Activated T-cell treated with anti-CD3 and anti-CD28 coated beads, Interleukin-2, amount 50 U/mL, for 72 hours (primary cell): ENCODE measurements around the gene LIN7A. TPM values are rescaled to one million over a fixed set of nuclear protein-coding genes. Genes with fewer than 3 reads are reported as not detected.
"Not testable (repeated sequence)": the region's sequence is repeated elsewhere in the genome, so short reads cannot be mapped to it uniquely, and the experiment has no call there.

Experiments
- ATAC-seq, 2 donors: fragments of 150-1000 bp; cut with Tn5 transposase; replicated peaks in 1 of 2; 2 replicates each; pipeline ENCODE4 v1.10.0; 2021; ENCODE audit warnings: moderate library complexity in 2 of 2, mild to moderate bottlenecking in 1 of 2
- DNase-seq, 2 donors: peaks; one replicate each; pipeline ENCODE4 v3.0.0; 2021 to 2022; ENCODE audit warnings: mixed read lengths in 1 of 2
- H3K27ac Mint-ChIP-seq: one replicate; pipeline ENCODE4 v1.8.0; 2022; ENCODE audit warnings: mild to moderate bottlenecking, moderate library complexity, mixed read lengths
- H3K27me3 Mint-ChIP-seq: one replicate; pipeline ENCODE4 v1.8.0; 2022; ENCODE audit warnings: low read depth, mixed read lengths
- H3K36me3 Mint-ChIP-seq, 2 donors: one replicate each; pipeline ENCODE4 v1.8.0; 2022; ENCODE audit warnings: mixed read lengths in 2 of 2, mild to moderate bottlenecking in 1 of 2; ENCODE audit not compliant: insufficient read depth in 2 of 2
- H3K4me1 Mint-ChIP-seq: one replicate; pipeline ENCODE4 v1.8.0; 2022; ENCODE audit warnings: low read depth, mixed read lengths
- H3K4me3 Mint-ChIP-seq, 2 donors: one replicate each; pipeline ENCODE4 v1.8.0; 2022; ENCODE audit warnings: mild to moderate bottlenecking in 2 of 2, mixed read lengths in 2 of 2, moderate library complexity in 2 of 2
- H3K9me3 Mint-ChIP-seq, 2 donors: one replicate each; pipeline ENCODE4 v1.8.0; 2022; ENCODE audit warnings: mixed read lengths in 2 of 2
- total RNA-seq, 2 donors: library from RNA; stranded (reverse); gene quantifications; one replicate each; pipeline ENCODE4 v1.2.3, GENCODE V29; 2022

The LIN7A gene
- total RNA-seq, 2 donors from 2014 or later = not detected

DNA sequence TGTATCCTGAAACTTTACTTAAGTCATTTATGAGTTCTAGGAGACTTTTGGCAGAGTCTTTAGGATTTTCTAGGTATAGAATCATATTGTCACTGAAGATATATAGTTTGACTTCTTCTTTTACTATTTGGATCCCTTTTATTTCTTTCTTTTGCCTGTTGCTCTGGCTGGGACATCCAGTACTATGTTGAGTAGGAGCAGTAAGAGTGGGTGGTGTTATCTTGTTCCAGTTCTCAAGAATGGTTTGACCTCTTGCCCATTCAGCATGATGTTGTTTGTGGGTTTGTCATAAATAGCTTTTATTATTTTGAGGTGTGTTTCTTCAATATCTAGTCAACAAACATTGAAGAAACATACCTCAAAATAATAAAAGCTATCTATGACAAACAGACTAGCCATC, 35.0 kb downstream of the LIN7A start:
- Mint-ChIP-seq H3K4me1 (no peaks in the 10 kb centered on the region), H3K27me3 (no peaks in the 10 kb centered on the region), H3K27ac (no peak overlapping the region), H3K36me3 (peaks cover 0 to 2% of the 10 kb centered on the region in 2 donors), H3K4me3 (no peak overlapping the region), H3K9me3 (peaks cover 4 to 8% of the 10 kb centered on the region in 2 donors)
- no peak for ATAC-seq
- DNase-seq = no peak

DNA sequence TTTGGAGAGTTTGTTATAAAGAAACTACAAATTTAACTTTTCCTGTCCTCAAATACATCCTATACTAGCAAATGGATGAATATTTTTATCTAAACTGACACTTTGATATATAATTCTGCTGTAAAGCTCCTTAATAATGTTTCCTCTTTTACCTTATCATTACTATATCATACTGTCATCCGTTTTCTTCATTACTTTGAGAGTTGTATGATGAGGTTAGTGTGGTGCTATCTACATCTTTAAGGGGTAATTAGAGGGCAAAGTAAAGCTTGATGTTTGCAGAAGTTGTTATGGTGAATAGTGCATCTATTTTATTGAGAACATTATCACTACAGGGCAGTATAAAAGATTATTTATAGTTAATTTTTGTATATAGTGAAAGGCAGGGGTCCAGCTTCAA, 36.1 kb downstream of the LIN7A start:
- Mint-ChIP-seq H3K4me1 (no peaks in the 10 kb centered on the region), H3K36me3 (peaks cover 0 to 2% of the 10 kb centered on the region in 2 donors), H3K27me3 (no peaks in the 10 kb centered on the region), H3K9me3 (peaks cover 4 to 8% of the 10 kb centered on the region in 2 donors), H3K4me3 (no peak overlapping the region), H3K27ac (no peak overlapping the region)
- ATAC-seq (no peak), DNase-seq (no peak)

DNA sequence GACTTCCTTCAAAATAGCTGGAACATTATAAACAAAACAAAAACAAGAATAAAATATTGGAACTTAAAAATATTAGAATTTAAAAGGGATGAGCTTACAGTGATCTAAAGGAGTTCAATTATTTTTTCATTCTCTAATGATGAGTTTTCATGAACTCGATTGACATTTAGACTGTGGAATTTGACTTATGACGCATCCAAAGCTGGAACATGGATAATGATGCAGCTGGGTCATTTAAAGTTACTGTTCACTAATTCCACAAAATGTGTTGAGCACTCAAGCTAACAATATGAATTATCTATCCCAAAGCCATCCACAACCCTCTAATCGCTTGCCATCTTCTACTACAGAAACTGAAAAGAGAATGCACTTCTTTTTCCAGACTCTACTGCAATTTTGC, 42.5 kb downstream of the LIN7A start:
- no peaks in the 10 kb centered on the region for H3K27me3 Mint-ChIP-seq
- peaks cover 8 to 9% of the 10 kb centered on the region in 2 donors for H3K9me3 Mint-ChIP-seq
- ATAC-seq = no peak
- no peak for DNase-seq
- H3K36me3 Mint-ChIP-seq = peaks cover 0 to 2% of the 10 kb centered on the region in 2 donors
- no peaks in the 10 kb centered on the region for H3K4me1 Mint-ChIP-seq
- H3K27ac Mint-ChIP-seq = no peak overlapping the region
- H3K4me3 Mint-ChIP-seq = no peak overlapping the region

DNA sequence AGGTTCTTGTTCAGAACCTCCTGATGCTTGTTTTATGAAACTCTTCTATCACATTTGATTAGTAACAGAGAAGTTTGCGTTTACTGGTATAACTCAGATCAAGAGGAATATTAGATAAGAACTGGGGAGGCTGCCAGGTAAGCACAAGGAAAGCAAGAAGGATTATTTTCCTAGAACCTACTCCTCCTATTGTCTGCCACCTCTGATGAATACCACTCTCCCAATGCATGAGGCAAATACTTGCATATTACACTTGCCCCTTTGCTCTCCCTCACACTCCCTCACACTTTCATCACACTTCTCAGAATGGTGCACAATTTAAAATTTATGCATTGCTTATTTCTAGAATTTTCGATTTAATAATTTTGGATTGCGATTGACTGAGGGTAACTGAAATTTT, 43.6 kb downstream of the LIN7A start:
- no peaks in the 10 kb centered on the region for H3K36me3 Mint-ChIP-seq
- ATAC-seq (no peak), DNase-seq (no peak)
- no peaks in the 10 kb centered on the region for H3K27me3 Mint-ChIP-seq
- H3K9me3 Mint-ChIP-seq = peaks cover 4 to 7% of the 10 kb centered on the region in 2 donors
- H3K4me1 Mint-ChIP-seq = no peaks in the 10 kb centered on the region
- no peak overlapping the region for H3K27ac Mint-ChIP-seq
- no peak overlapping the region for H3K4me3 Mint-ChIP-seq

DNA sequence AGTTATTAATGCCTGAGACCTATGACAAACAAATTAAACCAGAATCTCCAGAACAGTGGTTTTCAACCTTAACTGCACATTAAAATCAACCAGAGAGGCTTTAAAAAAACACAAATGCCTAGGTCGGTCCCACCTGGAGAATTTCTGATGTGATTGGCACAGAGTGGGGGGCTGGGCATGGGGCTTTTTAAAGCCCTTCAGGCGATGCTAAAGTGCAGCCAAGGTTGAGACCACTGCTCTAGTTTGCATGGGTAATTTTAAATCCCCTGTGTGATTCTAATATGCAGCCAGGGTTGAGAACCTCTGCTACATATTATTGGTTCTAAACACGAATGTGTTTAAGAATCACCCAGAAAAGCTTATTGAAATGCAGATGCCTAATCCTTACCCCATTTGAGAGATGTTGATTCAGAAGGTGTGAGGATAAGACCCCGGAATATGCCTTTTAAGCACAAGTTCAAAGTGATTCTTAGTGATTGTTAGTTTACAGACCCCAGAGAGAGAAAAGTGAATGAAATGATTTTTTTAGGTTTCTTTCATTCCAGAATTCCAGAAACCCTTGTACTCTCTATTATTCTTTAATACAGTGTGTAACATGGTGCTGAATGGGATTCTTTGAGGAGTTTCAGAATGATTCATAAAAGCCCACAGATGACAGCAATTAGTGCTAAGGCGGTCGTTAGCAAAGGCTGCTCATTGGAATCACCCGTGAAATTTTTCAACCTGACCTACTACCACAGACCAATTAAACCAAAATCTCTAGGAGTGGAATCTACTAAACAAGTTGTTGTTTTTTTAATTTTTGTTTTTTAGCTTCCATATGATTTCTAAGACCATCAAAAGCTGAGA, 44.9 kb downstream of the LIN7A start:
- Mint-ChIP-seq H3K36me3 (no peaks in the 10 kb centered on the region), H3K27me3 (no peaks in the 10 kb centered on the region), H3K4me3 (no peak overlapping the region), H3K9me3 (peaks cover 4 to 7% of the 10 kb centered on the region in 2 donors), H3K4me1 (no peaks in the 10 kb centered on the region), H3K27ac (no peak overlapping the region)
- ATAC-seq (no peak), DNase-seq (no peak)

DNA sequence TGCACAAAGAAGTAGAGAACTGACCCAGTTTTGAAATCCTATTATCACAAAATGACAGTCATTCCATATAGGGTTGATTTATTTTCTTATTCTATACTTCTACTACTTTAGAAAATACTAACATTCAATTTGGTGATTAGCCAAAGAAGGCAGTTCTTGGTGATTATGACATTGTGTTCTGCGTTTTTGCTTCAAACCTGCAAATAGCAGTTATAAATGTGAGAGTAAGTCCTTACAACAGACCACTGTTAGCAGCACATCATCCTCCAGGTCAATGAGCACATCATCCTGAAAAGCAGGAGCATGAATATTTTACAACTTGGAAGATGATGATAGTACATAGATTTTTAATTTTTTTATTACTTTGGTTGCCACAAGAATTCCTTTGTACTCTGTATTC, 53.1 kb downstream of the LIN7A start:
- H3K27ac Mint-ChIP-seq = no peak overlapping the region
- H3K4me3 Mint-ChIP-seq = no peak overlapping the region
- H3K4me1 Mint-ChIP-seq = no peaks in the 10 kb centered on the region
- no peaks in the 10 kb centered on the region for H3K36me3 Mint-ChIP-seq
- ATAC-seq (no peak), DNase-seq (no peak)
- H3K9me3 Mint-ChIP-seq = peaks cover 5% of the 10 kb centered on the region in 2 donors
- no peaks in the 10 kb centered on the region for H3K27me3 Mint-ChIP-seq

DNA sequence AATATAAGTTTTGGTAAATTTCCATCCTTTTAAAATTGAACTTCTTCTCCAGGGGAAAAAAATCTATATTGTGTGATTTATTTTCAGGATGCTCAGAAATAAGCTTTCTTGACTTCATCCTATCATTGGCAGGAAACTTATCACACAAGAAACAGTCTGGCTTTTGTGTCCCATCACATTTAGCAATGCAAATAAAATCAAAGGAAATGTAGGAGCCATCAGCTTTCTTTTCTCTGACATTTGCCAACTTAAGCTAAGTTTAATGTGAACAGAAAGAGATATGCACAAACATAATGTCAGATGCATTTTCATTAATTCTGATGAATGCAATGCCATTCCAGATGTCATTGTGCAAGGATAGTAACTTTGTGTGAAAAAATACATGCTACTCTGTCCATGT, 56.6 kb downstream of the LIN7A start:
- ATAC-seq (no peak), DNase-seq (no peak)
- Mint-ChIP-seq H3K9me3 (peaks cover 7 to 9% of the 10 kb centered on the region in 2 donors), H3K27ac (no peak overlapping the region), H3K27me3 (no peaks in the 10 kb centered on the region), H3K4me3 (no peak overlapping the region), H3K4me1 (no peaks in the 10 kb centered on the region), H3K36me3 (no peaks in the 10 kb centered on the region)

DNA sequence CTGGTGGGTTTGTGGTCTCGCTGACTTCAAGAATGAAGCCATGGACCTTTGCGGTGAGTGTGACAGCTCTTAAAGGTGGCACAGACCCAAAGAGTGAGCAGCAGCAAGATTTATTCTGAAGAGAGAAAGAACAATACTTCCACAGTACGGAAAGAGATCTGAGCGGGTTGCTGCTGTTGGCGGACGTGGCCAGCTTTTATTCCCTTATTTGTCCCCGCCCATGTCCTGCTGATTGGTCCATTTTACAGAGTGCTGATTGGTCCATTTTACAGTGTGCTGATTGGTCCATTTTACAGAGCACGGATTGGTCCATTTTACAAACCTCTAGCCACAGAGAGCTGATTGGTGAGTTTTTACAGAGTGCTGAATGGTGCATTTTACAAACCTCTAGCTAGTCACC, 59.3 kb downstream of the LIN7A start:
- not testable (repeated sequence) for ATAC-seq, H3K36me3 Mint-ChIP-seq, H3K27me3 Mint-ChIP-seq, H3K4me3 Mint-ChIP-seq, DNase-seq, H3K4me1 Mint-ChIP-seq, H3K27ac Mint-ChIP-seq
- H3K9me3 Mint-ChIP-seq = peaks cover 9 to 11% of the 10 kb centered on the region in 2 donors

DNA sequence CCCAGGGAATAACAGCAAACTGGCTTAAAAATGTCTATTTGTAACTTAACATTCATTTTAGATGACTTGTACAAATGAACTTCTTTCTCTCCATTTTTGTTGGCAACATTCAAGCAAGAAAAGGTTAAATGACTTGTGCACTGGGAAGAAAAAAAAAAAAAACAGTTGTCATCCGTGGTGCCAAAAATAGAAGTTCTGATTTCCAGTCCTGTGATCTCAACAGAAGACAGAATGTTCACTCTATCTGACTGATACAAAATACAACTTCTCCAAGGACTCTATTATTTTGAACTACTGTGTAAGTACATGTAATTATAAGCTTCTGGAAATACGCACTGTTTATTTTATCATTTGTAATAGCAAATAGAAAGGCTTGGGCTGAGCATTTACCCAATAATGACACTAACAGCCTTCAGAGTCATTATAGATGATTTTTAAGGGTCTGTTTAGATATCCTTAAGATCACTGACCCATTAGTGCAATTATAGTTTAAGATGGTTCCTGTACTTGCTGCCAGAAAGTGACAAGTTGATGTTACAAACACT, 59.9 kb downstream of the LIN7A start:
- Mint-ChIP-seq H3K36me3 (no peaks in the 10 kb centered on the region), H3K27ac (no peak overlapping the region), H3K4me1 (no peaks in the 10 kb centered on the region), H3K4me3 (no peak overlapping the region), H3K9me3 (peaks cover 6 to 8% of the 10 kb centered on the region in 2 donors), H3K27me3 (no peaks in the 10 kb centered on the region)
- ATAC-seq (no peak), DNase-seq (no peak)

DNA sequence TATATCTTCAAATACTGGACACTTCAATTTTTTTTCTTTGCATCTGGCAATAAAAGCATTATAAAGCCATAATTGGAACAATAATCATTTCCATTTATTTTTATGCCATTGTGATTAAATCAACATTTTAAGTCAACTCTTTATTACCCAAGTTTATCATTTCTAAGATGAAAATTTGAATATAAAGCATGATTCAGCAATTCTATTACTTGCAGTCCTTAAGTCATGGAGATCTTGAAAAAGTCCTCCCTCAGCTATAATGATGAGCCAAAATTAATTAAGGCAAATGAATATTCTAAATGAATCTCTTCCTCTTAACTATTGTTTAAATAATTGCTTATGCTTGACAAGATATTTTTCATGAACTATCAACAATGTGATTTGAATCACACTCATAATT, 65.7 kb downstream of the LIN7A start:
- Mint-ChIP-seq H3K4me3 (no peak overlapping the region), H3K36me3 (no peaks in the 10 kb centered on the region), H3K4me1 (no peaks in the 10 kb centered on the region), H3K27me3 (no peaks in the 10 kb centered on the region), H3K9me3 (peaks cover 2 to 4% of the 10 kb centered on the region in 2 donors), H3K27ac (no peak overlapping the region)
- ATAC-seq (no peak), DNase-seq (no peak)

DNA sequence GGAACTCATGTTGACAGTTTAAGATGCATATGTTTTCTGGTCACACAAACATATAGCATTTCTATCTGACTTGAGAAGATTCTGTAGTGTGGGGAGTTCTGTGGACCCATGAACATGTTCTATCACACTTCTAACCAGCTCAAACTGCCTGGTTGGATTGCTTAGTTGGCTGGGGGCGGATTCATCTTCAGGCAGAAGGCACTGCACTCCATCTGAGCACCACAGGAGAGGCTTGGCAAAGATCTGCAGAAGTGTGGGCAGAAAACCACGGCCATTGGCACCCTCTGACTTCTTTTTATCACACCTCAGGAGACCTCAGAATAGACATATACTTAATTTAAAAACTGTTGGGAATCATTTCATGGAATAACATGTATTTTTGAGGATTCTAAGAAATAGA, 68.5 kb downstream of the LIN7A start:
- Mint-ChIP-seq H3K4me3 (no peak overlapping the region), H3K9me3 (peaks cover 4 to 5% of the 10 kb centered on the region in 2 donors), H3K4me1 (no peaks in the 10 kb centered on the region), H3K36me3 (no peaks in the 10 kb centered on the region), H3K27ac (no peak overlapping the region), H3K27me3 (no peaks in the 10 kb centered on the region)
- no peak for DNase-seq
- ATAC-seq = no peak

DNA sequence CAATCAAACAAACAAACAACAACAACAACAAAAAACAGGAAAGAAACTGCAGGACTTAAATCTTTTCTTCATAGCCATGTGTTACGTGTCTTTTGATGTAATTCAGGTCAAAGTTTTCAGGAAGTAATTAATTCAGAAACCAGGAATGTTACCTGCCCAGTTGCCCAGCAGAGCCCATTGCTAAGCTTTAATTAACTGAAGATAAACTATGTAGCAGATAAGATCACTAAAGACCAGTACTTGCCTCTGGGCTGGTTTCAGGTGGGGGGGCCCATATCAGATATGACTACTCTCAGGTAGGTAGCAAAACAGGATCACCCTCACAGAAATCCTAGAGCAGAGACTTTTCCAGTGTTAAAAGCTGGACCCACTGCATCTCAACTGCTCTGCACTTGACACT, 69.2 kb downstream of the LIN7A start:
- no peak overlapping the region for H3K4me3 Mint-ChIP-seq
- no peaks in the 10 kb centered on the region for H3K4me1 Mint-ChIP-seq
- no peaks in the 10 kb centered on the region for H3K36me3 Mint-ChIP-seq
- DNase-seq (no peak), ATAC-seq (no peak)
- no peak overlapping the region for H3K27ac Mint-ChIP-seq
- no peaks in the 10 kb centered on the region for H3K27me3 Mint-ChIP-seq
- H3K9me3 Mint-ChIP-seq = peaks cover 4 to 5% of the 10 kb centered on the region in 2 donors

DNA sequence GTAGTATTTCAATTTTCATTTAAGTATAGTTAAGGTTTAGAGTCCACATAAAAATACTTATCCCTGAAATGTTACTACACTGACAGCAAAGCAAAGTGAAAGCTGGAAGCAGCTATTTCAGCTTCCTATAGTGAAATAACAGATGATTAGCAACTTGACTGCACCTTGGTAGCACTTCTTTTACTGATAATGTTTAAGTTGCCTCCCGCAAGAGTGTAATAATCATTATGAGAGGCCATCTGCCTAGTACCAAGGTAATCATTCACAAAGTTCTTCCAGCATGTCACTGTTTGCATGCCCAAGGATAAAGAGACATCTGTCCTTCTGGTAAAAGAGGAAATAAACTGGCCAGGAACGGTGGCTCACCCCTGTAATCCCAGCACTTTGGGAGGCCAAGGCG, 69.8 kb downstream of the LIN7A start:
- H3K4me3 Mint-ChIP-seq = no peak overlapping the region
- ATAC-seq = no peak
- H3K4me1 Mint-ChIP-seq = no peaks in the 10 kb centered on the region
- H3K27me3 Mint-ChIP-seq = no peaks in the 10 kb centered on the region
- no peak overlapping the region for H3K27ac Mint-ChIP-seq
- H3K36me3 Mint-ChIP-seq = no peaks in the 10 kb centered on the region
- DNase-seq = no peak
- peaks cover 4 to 5% of the 10 kb centered on the region in 2 donors for H3K9me3 Mint-ChIP-seq
